ENCODE measurements around the gene MMP1.

DNA sequence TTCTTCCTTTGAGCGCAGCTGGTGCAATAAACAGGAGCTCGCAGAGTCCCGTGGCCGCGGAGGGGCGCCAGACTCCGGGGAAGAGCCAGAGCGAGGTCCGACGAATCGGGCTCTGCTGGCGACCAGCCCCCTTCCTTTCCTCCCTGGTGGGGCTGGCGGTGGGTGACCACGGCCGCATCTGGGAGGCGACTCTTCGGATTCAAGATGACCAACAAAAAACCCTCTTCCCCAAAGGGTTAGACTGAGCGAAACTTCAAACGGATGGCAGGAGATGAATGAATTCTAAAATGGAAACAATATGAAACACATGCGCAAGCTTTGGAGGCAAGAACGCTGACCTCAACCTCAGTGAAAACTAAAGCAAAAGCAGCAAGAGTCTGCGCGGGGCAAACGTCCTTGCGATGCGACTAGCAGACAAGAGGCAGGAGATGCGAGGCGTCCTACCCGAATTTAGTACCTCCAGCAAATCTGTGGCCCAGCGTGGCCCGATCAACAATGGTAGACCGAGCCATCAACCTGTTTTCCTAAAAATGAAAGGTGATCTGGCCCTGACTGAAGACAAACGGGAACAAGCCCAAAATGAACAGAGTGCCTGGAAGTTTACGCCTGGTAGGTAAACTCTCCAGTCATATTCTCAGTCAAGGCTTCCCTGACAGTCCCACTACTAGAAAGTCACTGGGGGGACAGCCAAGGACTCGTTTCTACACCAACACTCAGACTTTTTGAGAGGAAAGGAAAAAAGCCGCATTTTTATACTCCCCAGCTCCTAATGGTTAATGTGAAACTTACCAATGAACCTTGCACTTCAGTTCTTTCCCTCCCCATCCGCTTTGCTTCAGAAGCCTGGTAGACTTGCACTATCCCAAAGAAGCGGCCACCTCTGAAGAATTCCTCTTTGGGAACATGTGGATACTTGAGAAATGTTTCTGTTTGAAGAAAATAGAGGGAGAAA is 33.8 kb upstream of the MMP1 start:
- TF ChIP-seq, protein P1, sequence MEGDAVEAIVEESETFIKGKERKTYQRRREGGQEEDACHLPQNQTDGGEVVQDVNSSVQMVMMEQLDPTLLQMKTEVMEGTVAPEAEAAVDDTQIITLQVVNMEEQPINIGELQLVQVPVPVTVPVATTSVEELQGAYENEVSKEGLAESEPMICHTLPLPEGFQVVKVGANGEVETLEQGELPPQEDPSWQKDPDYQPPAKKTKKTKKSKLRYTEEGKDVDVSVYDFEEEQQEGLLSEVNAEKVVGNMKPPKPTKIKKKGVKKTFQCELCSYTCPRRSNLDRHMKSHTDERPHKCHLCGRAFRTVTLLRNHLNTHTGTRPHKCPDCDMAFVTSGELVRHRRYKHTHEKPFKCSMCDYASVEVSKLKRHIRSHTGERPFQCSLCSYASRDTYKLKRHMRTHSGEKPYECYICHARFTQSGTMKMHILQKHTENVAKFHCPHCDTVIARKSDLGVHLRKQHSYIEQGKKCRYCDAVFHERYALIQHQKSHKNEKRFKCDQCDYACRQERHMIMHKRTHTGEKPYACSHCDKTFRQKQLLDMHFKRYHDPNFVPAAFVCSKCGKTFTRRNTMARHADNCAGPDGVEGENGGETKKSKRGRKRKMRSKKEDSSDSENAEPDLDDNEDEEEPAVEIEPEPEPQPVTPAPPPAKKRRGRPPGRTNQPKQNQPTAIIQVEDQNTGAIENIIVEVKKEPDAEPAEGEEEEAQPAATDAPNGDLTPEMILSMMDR (conservative IDR thresholded peaks at IDR 0.05; ENCODE audit: low read depth, low read length), result peak; percentile 58
- TF ChIP-seq FOS (IDR thresholded peaks at IDR 0.05; ENCODE audit: low read depth, low read length) (no peak), POLR2A (IDR thresholded peaks at IDR 0.05; ENCODE audit: low read depth, low read length) (no peak), BHLHE40 (IDR thresholded peaks at IDR 0.05; ENCODE audit: low read depth, low read length) (no peak), MAZ (IDR thresholded peaks at IDR 0.05; ENCODE audit: borderline replicate concordance, low read depth, low read length) (no peak), RAD21 (IDR thresholded peaks at IDR 0.05; ENCODE audit: low read length) (peak; percentile 59), MXI1 (IDR thresholded peaks at IDR 0.05; ENCODE audit: borderline replicate concordance, low read depth, low read length) (no peak), RCOR1 (IDR thresholded peaks at IDR 0.05; ENCODE audit: insufficient replicate concordance, low read length) (no peak), CEBPB (IDR thresholded peaks at IDR 0.05; ENCODE audit: low read depth, low read length) (no peak), RFX5 (IDR thresholded peaks at IDR 0.05; ENCODE audit: low read depth, low read length) (no peak)
- TF ChIP-seq, protein P2, sequence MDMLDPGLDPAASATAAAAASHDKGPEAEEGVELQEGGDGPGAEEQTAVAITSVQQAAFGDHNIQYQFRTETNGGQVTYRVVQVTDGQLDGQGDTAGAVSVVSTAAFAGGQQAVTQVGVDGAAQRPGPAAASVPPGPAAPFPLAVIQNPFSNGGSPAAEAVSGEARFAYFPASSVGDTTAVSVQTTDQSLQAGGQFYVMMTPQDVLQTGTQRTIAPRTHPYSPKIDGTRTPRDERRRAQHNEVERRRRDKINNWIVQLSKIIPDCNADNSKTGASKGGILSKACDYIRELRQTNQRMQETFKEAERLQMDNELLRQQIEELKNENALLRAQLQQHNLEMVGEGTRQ (IDR thresholded peaks at IDR 0.05; ENCODE audit: low read depth, low read length), result no peak

All from IMR-90 (cell line).